H1 (cell line): ENCODE measurements around the gene KCNH6.

Experiments
- ATF2 ChIP-seq: IDR thresholded peaks from 2 replicates; pipeline ENCODE4 v1.6.1; 2012; ENCODE audit warnings: low read length, inconsistent platforms
- BRCA1 ChIP-seq: IDR thresholded peaks from 2 replicates; pipeline ENCODE4 v1.6.1; 2012; ENCODE audit warnings: low read depth, low read length, improper control_type of control experiment
- CREB1 ChIP-seq: IDR thresholded peaks from 2 replicates; pipeline ENCODE4 v1.6.1; 2012; ENCODE audit warnings: inconsistent platforms
- CTCF ChIP-seq, 3 experiments: IDR thresholded peaks; 1 replicate in 2 of 3; 2 replicates in 1 of 3; pipeline versions ENCODE4 v1.5.1 to v1.6.1; 2011; ENCODE audit warnings: low read length in 3 of 3, mild to moderate bottlenecking in 3 of 3, inconsistent platforms in 2 of 3, low read depth in 1 of 3, moderate library complexity in 1 of 3; ENCODE audit not compliant: insufficient read depth in 1 of 3; ENCODE audit errors: control extremely low read depth in 1 of 3
- EP300 ChIP-seq, 2 experiments: IDR thresholded peaks; 1 replicate in 1 of 2; 2 replicates in 1 of 2; pipeline ENCODE4 v1.6.1; 2011 to 2012; ENCODE audit warnings: low read depth in 2 of 2, low read length in 2 of 2, mild to moderate bottlenecking in 2 of 2, borderline replicate concordance in 1 of 2, inconsistent platforms in 1 of 2, moderate library complexity in 1 of 2
- RAD21 ChIP-seq, 2 experiments: IDR thresholded peaks in 1 of 2; conservative IDR thresholded peaks in 1 of 2; 2 replicates each; pipeline ENCODE4 v1.6.1; 2011; ENCODE audit warnings: low read depth in 2 of 2, low read length in 2 of 2, improper control_type of control experiment in 1 of 2, inconsistent platforms in 1 of 2, mild to moderate bottlenecking in 1 of 2, moderate library complexity in 1 of 2
- RNF2 ChIP-seq: fragments of 200-900, 300-1000 bp; sonication (generic); IDR thresholded peaks from 2 replicates; pipeline ENCODE4 v1.7.1; 2016; ENCODE audit warnings: borderline replicate concordance, low read depth, mild to moderate bottlenecking, antibody characterized with exemption, low read length; ENCODE audit not compliant: poor library complexity, severe bottlenecking; ENCODE audit errors: missing control alignments
- TAF1 ChIP-seq: IDR thresholded peaks from 2 replicates; pipeline ENCODE4 v1.6.1; 2011; ENCODE audit warnings: mild to moderate bottlenecking, low read depth, low read length

GRCh38 chr17:63480826-63481487 lies 42.2 kb upstream of the KCNH6 start:
- TF ChIP-seq CTCF (IDR thresholded peaks at IDR 0.05; ENCODE audit: control extremely low read depth in 1 of 3, insufficient read depth in 1 of 3, low read depth in 1 of 3, low read length in 3 of 3): no peak
- TF ChIP-seq RAD21 (IDR thresholded peaks at IDR 0.05 in 1 of 2, conservative IDR thresholded peaks at IDR 0.05 in 1 of 2; ENCODE audit: low read depth in 2 of 2, low read length in 2 of 2): no peak
- no peak for TF ChIP-seq ATF2
- no peak for TF ChIP-seq CREB1
- TF ChIP-seq EP300 (IDR thresholded peaks at IDR 0.05; ENCODE audit: borderline replicate concordance in 1 of 2, low read depth in 2 of 2, low read length in 2 of 2): no peak
- TF ChIP-seq TAF1: no peak
- no peak for TF ChIP-seq RNF2
- no peak for TF ChIP-seq BRCA1
